Muscle of arm (tissue), 14 donors: ENCODE measurements around the gene RYR1. TPM values are rescaled to one million over a fixed set of nuclear protein-coding genes. Genes with fewer than 3 reads are reported as not detected.
A peak's percentile ranks its signal among the peaks of the same experiment; 100 is the strongest.

Source experiments
- DNase-seq: peaks from one replicate; pipeline ENCODE4 v3.0.0-alpha.2; 2013
- long read RNA-seq, 11 donors: transcript quantifications; one replicate each; lab custom pipeline, GENCODE V29; 2026
- polyA plus RNA-seq, 12 donors: library from polyadenylated mRNA; unstranded; fragments of 120-200 nt; gene quantifications; one replicate each; pipeline ENCODE4 v1.2.1, GENCODE V29; 2013; ENCODE audit not compliant: insufficient read length in 12 of 12

RYR1 gene
- 100 to 1,000 TPM; 205 to 659 (median 555) TPM for polyA plus RNA-seq
- long read RNA-seq, donor 1, result 0 reads
- long read RNA-seq, donor 2, partial matches to known transcripts, result 82 of 82 reads
- long read RNA-seq, donor 2, other reads (novel, unspliced or antisense), result 0 of 82 reads
- long read RNA-seq, donor 3, partial matches to known transcripts, result 54 of 56 reads
- long read RNA-seq, donor 3, other reads (novel, unspliced or antisense), result 0 of 56 reads
- long read RNA-seq, donor 4, partial matches to known transcripts, result 42 of 42 reads
- long read RNA-seq, donor 4, other reads (novel, unspliced or antisense), result 0 of 42 reads
- long read RNA-seq, donor 5, partial matches to known transcripts, result 276 of 279 reads
- long read RNA-seq, donor 5, other reads (novel, unspliced or antisense), result 0 of 279 reads
- long read RNA-seq, donor 6, partial matches to known transcripts, result 46 of 46 reads
- long read RNA-seq, donor 6, other reads (novel, unspliced or antisense), result 0 of 46 reads
- long read RNA-seq, donor 7, partial matches to known transcripts, result 56 of 56 reads
- long read RNA-seq, donor 7, other reads (novel, unspliced or antisense), result 0 of 56 reads
- long read RNA-seq, donor 8, partial matches to known transcripts, result 373 of 373 reads
- long read RNA-seq, donor 8, other reads (novel, unspliced or antisense), result 0 of 373 reads
- long read RNA-seq, donor 9, partial matches to known transcripts, result 16 of 16 reads
- long read RNA-seq, donor 9, other reads (novel, unspliced or antisense), result 0 of 16 reads
- long read RNA-seq, donor 10, partial matches to known transcripts, result 107 of 107 reads
- long read RNA-seq, donor 10, other reads (novel, unspliced or antisense), result 0 of 107 reads
- long read RNA-seq, donor 11, partial matches to known transcripts, result 90 of 90 reads
- long read RNA-seq, donor 11, other reads (novel, unspliced or antisense), result 0 of 90 reads

GRCh38 chr19:38433268-38433733 is at the start of gene RYR1:
TSS of gene RYR1 (plus strand) at chr19:38433691. CDS start at chr19:38433830, 139 bp downstream.
- DNase-seq, result peak; percentile 45

DNA sequence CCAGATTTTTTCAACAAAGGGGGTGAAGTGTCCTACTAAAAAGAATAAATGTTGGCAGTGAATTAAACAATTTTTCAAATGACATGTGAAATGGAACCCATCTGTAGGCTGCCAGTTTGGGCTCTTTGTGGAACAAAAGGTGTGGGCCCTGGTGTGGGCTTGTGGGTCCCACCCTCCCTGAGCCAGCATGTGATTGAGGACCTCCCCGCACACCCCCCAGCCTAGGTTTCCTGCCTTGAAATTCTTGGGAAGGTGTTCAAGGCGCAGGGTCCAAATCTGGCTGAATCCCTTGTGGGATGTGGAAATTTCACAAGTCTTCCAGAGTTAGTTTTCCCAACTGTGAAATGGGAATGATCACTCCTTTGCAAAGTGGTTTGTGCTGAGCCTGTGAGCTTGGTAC is 49.7 kb upstream of the RYR1 start:
- DNase-seq, result no peak

GRCh38 chr19:38384209-38385027 is 49.1 kb upstream of the RYR1 start:
- no peak for DNase-seq

DNA sequence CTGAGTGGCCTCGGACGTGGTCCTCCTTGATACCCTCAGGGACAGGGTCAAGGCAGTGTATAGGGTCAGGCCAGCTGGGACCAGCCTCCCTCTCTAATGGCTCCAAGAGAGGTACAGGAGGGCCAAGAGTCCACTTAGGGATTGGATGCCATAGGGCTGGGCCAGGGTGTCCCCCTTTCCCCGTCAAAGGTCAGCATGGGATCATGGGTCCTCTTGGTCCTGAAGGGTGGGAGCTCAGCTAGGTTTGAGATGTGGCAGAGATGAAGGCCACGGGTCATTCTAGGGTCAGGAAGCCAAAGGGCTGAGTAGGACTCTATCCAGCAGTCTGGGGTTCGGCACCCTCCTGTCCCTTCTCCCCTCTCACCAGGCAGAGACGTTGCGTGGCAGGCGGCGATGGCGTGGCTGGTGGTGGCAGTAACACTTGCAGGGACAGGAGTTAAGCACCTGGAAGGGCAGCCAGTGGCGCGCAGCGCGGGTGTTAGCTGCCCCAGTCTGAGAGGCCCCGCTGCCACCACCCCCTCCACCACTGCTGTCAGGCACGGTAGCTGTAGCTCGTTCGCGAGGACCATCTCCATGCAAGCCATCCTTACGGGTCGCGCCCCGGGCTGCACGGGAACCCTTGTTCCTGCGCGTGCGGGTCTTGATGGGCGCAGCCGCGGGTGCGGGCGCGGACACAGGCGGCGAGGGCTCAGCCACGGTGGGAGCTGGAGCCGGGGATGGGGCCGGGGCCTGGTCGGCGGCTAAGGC is 48.3 kb upstream of the RYR1 start:
- DNase-seq, result no peak

- no peak for DNase-seq
Observed at GRCh38 chr19:38385804-38386257, 47.7 kb upstream of the RYR1 start.

DNA sequence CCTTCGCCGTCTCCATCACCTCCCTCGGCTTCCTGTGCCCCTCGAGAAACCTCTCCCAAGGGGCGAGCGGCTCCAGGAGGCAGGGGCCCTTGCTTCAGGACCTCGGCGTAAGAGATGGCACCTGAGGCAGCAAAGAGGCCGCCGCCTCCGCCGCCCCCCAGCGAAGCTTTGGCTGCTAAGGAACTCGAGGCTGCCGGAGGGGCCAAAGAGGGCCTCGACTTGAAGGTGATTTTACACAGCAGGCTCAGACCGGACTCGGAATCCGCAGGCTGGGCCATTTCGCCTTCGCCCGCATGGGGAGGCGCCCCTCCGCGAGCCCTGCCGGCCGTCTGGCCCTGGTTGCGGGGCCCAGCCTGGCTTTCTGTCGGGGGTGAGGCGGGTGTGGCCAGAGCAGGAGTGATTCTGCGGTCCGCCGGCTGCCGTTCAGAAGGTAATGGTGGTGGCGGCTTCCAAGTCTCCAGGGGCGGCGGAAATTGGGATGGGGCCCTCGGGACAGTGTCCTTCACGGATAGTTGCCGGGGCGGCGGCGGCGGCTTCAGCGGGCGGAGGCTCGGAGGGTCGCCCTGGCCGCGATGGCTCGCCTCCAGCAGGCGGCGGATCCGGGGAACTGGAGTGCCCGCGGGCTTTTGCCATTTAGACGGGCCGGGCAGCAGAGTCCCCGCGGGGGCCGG is 47.1 kb upstream of the RYR1 start:
- no peak for DNase-seq

DNA sequence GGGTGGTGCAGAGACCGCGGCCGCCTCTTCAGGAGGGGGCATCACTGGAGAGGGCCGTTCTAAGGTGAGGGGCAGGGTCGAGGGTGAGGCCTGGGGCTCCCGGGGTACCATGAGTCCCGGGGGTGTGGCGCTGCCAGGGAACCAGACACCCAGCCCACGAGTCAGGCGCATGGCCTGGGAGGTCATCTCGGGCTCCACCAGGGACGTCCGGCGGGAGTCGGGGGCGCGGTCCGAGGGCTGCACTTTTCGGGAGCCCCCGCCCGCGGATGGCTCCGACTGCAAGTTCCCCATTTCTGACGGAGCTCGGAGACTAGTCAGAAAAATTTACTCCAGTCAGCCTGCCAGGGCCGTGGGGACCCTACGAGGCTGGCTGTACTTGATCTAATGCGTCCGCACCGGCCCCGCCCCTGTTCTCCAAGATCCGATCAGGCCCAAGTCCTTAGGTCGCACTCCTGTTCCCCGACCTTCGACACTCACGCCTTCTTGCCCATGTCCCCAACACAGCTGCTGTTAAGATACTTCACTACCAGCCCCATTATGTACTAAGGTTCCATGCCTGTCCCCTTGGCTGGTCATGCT is 46.4 kb upstream of the RYR1 start:
- DNase-seq, result no peak

GRCh38 chr19:38387550-38388348 is 45.7 kb upstream of the RYR1 start, which contains the start of gene GGN:
TSS of gene GGN (minus strand) at chr19:38388034. CDS start at chr19:38387261, 773 bp downstream.
- DNase-seq, result peak; percentile 48

- DNase-seq, result no peak
Observed at GRCh38 chr19:38388349-38389100, 45.0 kb upstream of the RYR1 start, which contains the start of gene SPRED3. TSS of gene SPRED3 (plus strand) at chr19:38388697. CDS start at chr19:38390303, 1,606 bp downstream.

GRCh38 chr19:38389101-38389925 is 44.2 kb upstream of the RYR1 start:
- no peak for DNase-seq

- no peak for DNase-seq
Observed at GRCh38 chr19:38389957-38390924, 43.2 kb upstream of the RYR1 start.

GRCh38 chr19:38391911-38392464 is 41.5 kb upstream of the RYR1 start:
- no peak for DNase-seq

DNA sequence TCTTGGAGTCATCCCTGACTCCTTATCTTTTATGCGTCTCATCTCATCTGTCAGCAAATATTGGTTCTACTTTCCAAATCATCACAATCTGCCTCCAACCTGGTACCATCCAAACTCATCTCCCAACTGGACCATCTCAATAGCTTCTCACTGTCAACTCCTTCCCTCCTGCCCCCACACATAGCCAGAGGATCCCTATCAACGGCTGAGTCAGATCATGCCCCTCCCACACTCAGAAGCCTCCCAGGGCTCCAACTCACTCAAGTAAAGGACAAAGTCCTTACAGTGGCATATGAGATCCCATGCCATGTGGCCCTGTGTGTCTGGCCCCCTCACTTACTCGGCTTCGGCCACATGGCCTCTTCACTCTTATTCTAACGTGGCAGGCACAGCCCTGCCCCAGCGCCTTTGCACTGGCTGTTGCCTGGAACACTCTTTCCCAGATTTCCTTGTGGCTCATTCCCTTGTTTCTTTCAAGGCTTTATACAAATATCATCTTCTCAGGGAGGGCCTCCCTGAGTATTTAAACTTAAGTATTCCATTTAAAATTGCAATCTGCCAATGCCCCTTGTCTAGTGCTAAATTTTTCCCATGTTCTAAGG is 40.7 kb upstream of the RYR1 start:
- no peak for DNase-seq

DNA sequence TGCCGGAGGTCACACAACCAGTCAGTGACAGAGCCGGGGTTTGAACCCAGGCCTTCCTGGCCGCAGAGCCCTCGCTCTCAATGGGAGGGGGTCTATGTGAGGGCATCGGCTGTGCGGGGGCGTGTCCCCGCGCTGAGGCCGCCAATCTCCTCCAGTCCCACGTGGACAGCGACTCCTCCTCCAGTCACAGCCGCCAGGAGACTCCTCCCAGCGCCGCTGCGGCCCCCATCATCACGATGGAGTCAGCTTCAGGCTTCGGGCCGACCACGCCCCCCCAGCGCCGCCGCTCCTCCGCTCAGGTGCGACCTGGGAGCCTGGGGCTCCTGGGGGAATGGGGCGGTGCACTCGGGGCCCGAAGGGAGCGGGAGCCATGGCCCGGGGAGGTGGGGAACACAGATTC is 39.0 kb upstream of the RYR1 start:
- no peak for DNase-seq
